ENCODE results near the gene TJP2.

Gene TJP2

GRCh38 chr9:69136779-69137178 lies 37.3 kb upstream of the TJP2 start:
- Histone ChIP-seq H3K9ac (ENCODE audit: low read length) (no peak overlapping the region), H4K20me1 (ENCODE audit: insufficient read depth, low read length) (no peaks in the 10 kb centered on the region), H3K9me3 (ENCODE audit: low read length) (no peaks in the 10 kb centered on the region), H3K79me2 (ENCODE audit: insufficient read depth, low read length) (no peaks in the 10 kb centered on the region), H3K4me2 (ENCODE audit: low read length) (no peak overlapping the region), H3K36me3 (ENCODE audit: insufficient read depth, low read length) (peaks cover 3% of the 10 kb centered on the region), H3K9me2 (ENCODE audit: low read depth, low read length) (no peaks in the 10 kb centered on the region), H3K4me1 (ENCODE audit: insufficient read depth, low read length, severe bottlenecking) (no peaks in the 10 kb centered on the region), H3F3A (ENCODE audit: insufficient read depth, low read length) (no peaks in the 10 kb centered on the region), H2AFZ (ENCODE audit: low read length) (no peak overlapping the region), H3K4me3 (ENCODE audit: low read depth, low read length, poor library complexity, severe bottlenecking) (no peak overlapping the region), H3K27ac (ENCODE audit: low read depth, low read length, poor library complexity, severe bottlenecking) (no peak overlapping the region), H3K27me3 (ENCODE audit: insufficient read depth, low read length) (no peaks in the 10 kb centered on the region)
- TF ChIP-seq EZH2 (IDR thresholded peaks at IDR 0.05; ENCODE audit: borderline replicate concordance, low read length) (no peak), CTCF (IDR thresholded peaks at IDR 0.05; ENCODE audit: low read length) (no peak)

- H3K4me2 ChIP-seq (ENCODE audit: low read length) = no peak overlapping the region
- no peak overlapping the region for H2AFZ ChIP-seq (ENCODE audit: low read length)
- no peaks in the 10 kb centered on the region for H3K4me1 ChIP-seq (ENCODE audit: insufficient read depth, low read length, severe bottlenecking)
- no peaks in the 10 kb centered on the region for H3K9me2 ChIP-seq (ENCODE audit: low read depth, low read length)
- no peak overlapping the region for H3K27ac ChIP-seq (ENCODE audit: low read depth, low read length, poor library complexity, severe bottlenecking)
- H3K79me2 ChIP-seq (ENCODE audit: insufficient read depth, low read length) = no peaks in the 10 kb centered on the region
- no peaks in the 10 kb centered on the region for H4K20me1 ChIP-seq (ENCODE audit: insufficient read depth, low read length)
- TF ChIP-seq EZH2 (IDR thresholded peaks at IDR 0.05; ENCODE audit: borderline replicate concordance, low read length) = no peak
- no peak for TF ChIP-seq CTCF (IDR thresholded peaks at IDR 0.05; ENCODE audit: low read length)
- no peaks in the 10 kb centered on the region for H3F3A ChIP-seq (ENCODE audit: insufficient read depth, low read length)
- no peak overlapping the region for H3K4me3 ChIP-seq (ENCODE audit: low read depth, low read length, poor library complexity, severe bottlenecking)
- H3K9ac ChIP-seq (ENCODE audit: low read length) = no peak overlapping the region
- no peaks in the 10 kb centered on the region for H3K9me3 ChIP-seq (ENCODE audit: low read length)
- H3K27me3 ChIP-seq (ENCODE audit: insufficient read depth, low read length) = no peaks in the 10 kb centered on the region
- H3K36me3 ChIP-seq (ENCODE audit: insufficient read depth, low read length) = peaks cover 3% of the 10 kb centered on the region
Observed at GRCh38 chr9:69137311-69137710, 36.8 kb upstream of the TJP2 start.

- Histone ChIP-seq H3K9ac (ENCODE audit: low read length) (no peak overlapping the region), H4K20me1 (ENCODE audit: insufficient read depth, low read length) (no peaks in the 10 kb centered on the region), H3K4me2 (ENCODE audit: low read length) (no peak overlapping the region), H3K4me3 (ENCODE audit: low read depth, low read length, poor library complexity, severe bottlenecking) (no peak overlapping the region), H2AFZ (ENCODE audit: low read length) (no peak overlapping the region), H3K9me2 (ENCODE audit: low read depth, low read length) (no peaks in the 10 kb centered on the region), H3K27ac (ENCODE audit: low read depth, low read length, poor library complexity, severe bottlenecking) (no peak overlapping the region), H3F3A (ENCODE audit: insufficient read depth, low read length) (no peaks in the 10 kb centered on the region), H3K4me1 (ENCODE audit: insufficient read depth, low read length, severe bottlenecking) (no peaks in the 10 kb centered on the region), H3K36me3 (ENCODE audit: insufficient read depth, low read length) (no peaks in the 10 kb centered on the region; the same call in 1 of the 2 replicates), H3K79me2 (ENCODE audit: insufficient read depth, low read length) (no peaks in the 10 kb centered on the region), H3K27me3 (ENCODE audit: insufficient read depth, low read length) (no peaks in the 10 kb centered on the region), H3K9me3 (ENCODE audit: low read length) (no peaks in the 10 kb centered on the region)
- no peak for TF ChIP-seq CTCF (IDR thresholded peaks at IDR 0.05; ENCODE audit: low read length)
- no peak for TF ChIP-seq EZH2 (IDR thresholded peaks at IDR 0.05; ENCODE audit: borderline replicate concordance, low read length)
Observed at GRCh38 chr9:69139596-69139995, 34.5 kb upstream of the TJP2 start.
